ENCODE results near the gene PFDN6.
"Not testable (repeated sequence)": the region's sequence is repeated elsewhere in the genome, so short reads cannot be mapped to it uniquely, and the experiment has no call there.

The PFDN6 gene
- total RNA-seq: 10.6 to 17.0 reads per million in 2 donors

GRCh38 chr6:33288921-33289783 lies at the start of gene PFDN6, which contains the start of gene WDR46:
Gene PFDN6 (plus strand): TSS chr6:33289601. CDS start chr6:33289857, 256 bp downstream.
Gene WDR46 (minus strand): TSS chr6:33289239. CDS start chr6:33289170, 69 bp downstream.
- DNase-seq: peak; percentile 36 to 94 (median 74)

- peak in 1 of 5 experiments; percentile 83 for DNase-seq
Measured at GRCh38 chr6:33241968-33242367, 47.4 kb upstream of the PFDN6 start.

- DNase-seq: no peak
Measured at GRCh38 chr6:33243476-33243875, 45.9 kb upstream of the PFDN6 start.

GRCh38 chr6:33247977-33248642 lies 41.3 kb upstream of the PFDN6 start:
- DNase-seq: peak; percentile 76 to 91 (median 83)

GRCh38 chr6:33248643-33248931 lies 40.8 kb upstream of the PFDN6 start:
- peak in 1 of 5 experiments; percentile 19 for DNase-seq

GRCh38 chr6:33248932-33249731 lies 40.3 kb upstream of the PFDN6 start:
- DNase-seq: peak; percentile 87 to 99 (median 93)

GRCh38 chr6:33249732-33250630 lies 39.4 kb upstream of the PFDN6 start:
- peak in 1 of 5 experiments; percentile 22 for DNase-seq

GRCh38 chr6:33250731-33251130 lies 38.7 kb upstream of the PFDN6 start:
- no peak for DNase-seq

GRCh38 chr6:33251395-33252012 lies 37.9 kb upstream of the PFDN6 start:
- no peak for DNase-seq

GRCh38 chr6:33252759-33253158 lies 36.6 kb upstream of the PFDN6 start:
- no peak for DNase-seq

- DNase-seq: no peak
Measured at GRCh38 chr6:33254591-33254990, 34.8 kb upstream of the PFDN6 start.

- DNase-seq: no peak
Measured at GRCh38 chr6:33259032-33259431, 30.4 kb upstream of the PFDN6 start.

GRCh38 chr6:33262490-33262889 lies 26.9 kb upstream of the PFDN6 start:
- not testable (repeated sequence) for DNase-seq

GRCh38 chr6:33264015-33264414 lies 25.4 kb upstream of the PFDN6 start:
- no peak for DNase-seq

- DNase-seq: no peak
Measured at GRCh38 chr6:33271117-33271467, 18.3 kb upstream of the PFDN6 start.

- peak; percentile 69 to 99 (median 89) for DNase-seq
Measured at GRCh38 chr6:33271468-33272274, 17.7 kb upstream of the PFDN6 start, which contains the start of the genes RPS18 and VPS52. Gene RPS18 (plus strand): TSS chr6:33272075. CDS start chr6:33272120, 45 bp downstream. Gene VPS52 (minus strand): TSS chr6:33271876. CDS start chr6:33271675, 201 bp downstream.

GRCh38 chr6:33272275-33273128 lies 16.9 kb upstream of the PFDN6 start:
- no peak for DNase-seq

GRCh38 chr6:33273129-33273923 lies 16.1 kb upstream of the PFDN6 start:
- DNase-seq: no peak

All from T-helper 2 cell (primary cell).